SK-N-SH treated with all-trans-retinoic acid at 6 μM for 48 hours (cell line): ENCODE data around the gene ROBO1.

Experiments used
- OSR1 ChIP-seq: fragments of 250-450 bp; sonication (Bioruptor Pico); IDR thresholded peaks from 2 replicates; pipeline ENCODE4 v1.8.0; 2022; ENCODE audit warnings: moderate library complexity, mild to moderate bottlenecking, inconsistent platforms
- PATZ1 ChIP-seq: fragments of 250-450 bp; sonication (Bioruptor Pico); IDR thresholded peaks from 2 replicates; pipeline ENCODE4 v1.8.0; 2020; ENCODE audit warnings: mild to moderate bottlenecking, moderate library complexity, borderline replicate concordance
- RARB ChIP-seq: fragments of 250-450 bp; sonication (Bioruptor Pico); IDR thresholded peaks from 2 replicates; pipeline ENCODE4 v1.8.0; 2021; ENCODE audit warnings: mild to moderate bottlenecking, moderate library complexity
- TSHZ2 ChIP-seq: fragments of 250-450 bp; sonication (Bioruptor Pico); IDR thresholded peaks from 2 replicates; pipeline ENCODE4 v1.5.0; 2020; ENCODE audit warnings: mild to moderate bottlenecking, moderate library complexity
- ZC3H10 ChIP-seq: fragments of 250-450 bp; sonication (Bioruptor Pico); IDR thresholded peaks from 2 replicates; pipeline ENCODE4 v1.5.1; 2021; ENCODE audit warnings: mild to moderate bottlenecking, moderate library complexity
- ZFP30 ChIP-seq: fragments of 450-650 bp; formaldehyde crosslinking; IDR thresholded peaks from 2 replicates; pipeline ENCODE4 v1.5.0; 2022; ENCODE audit warnings: mild to moderate bottlenecking, moderate library complexity
- TF ChIP-seq, protein P1 (sequence below): fragments of 250-450 bp; sonication (Bioruptor Pico); IDR thresholded peaks from 2 replicates; pipeline ENCODE4 v1.5.1; 2020; ENCODE audit warnings: low read depth, mild to moderate bottlenecking, moderate library complexity

DNA sequence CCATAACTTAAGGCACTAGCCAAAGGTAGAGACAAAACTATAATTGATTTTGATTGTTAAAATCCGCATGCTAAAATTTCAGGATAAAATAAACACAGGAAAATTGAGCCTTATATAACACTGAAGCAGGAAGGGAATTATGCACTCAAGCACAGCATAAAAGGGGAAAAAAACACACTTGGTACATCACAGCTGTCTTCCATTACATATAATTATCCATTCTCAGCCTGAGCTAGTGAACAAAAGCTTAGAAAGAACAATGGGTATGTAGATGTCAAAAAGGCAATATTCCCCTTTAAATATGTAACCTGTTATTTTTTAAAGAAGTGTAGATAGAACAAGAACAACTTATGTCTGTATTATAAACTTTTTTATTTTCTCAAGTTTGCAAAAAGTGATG is 899.2 kb downstream of the ROBO1 start:
- TF ChIP-seq RARB (no peak), PATZ1 (CRISPR knock-in tag) (no peak), OSR1 (CRISPR knock-in tag) (no peak), TSHZ2 (CRISPR knock-in tag) (no peak), ZC3H10 (CRISPR knock-in tag) (no peak), ZFP30 (CRISPR knock-in tag) (no peak)
- TF ChIP-seq, protein P1, sequence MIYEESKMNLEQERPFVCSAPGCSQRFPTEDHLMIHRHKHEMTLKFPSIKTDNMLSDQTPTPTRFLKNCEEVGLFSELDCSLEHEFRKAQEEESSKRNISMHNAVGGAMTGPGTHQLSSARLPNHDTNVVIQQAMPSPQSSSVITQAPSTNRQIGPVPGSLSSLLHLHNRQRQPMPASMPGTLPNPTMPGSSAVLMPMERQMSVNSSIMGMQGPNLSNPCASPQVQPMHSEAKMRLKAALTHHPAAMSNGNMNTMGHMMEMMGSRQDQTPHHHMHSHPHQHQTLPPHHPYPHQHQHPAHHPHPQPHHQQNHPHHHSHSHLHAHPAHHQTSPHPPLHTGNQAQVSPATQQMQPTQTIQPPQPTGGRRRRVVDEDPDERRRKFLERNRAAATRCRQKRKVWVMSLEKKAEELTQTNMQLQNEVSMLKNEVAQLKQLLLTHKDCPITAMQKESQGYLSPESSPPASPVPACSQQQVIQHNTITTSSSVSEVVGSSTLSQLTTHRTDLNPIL (CRISPR knock-in tag), result no peak
